ENCODE data around the gene NECTIN2.

- TF ChIP-seq, protein P1, sequence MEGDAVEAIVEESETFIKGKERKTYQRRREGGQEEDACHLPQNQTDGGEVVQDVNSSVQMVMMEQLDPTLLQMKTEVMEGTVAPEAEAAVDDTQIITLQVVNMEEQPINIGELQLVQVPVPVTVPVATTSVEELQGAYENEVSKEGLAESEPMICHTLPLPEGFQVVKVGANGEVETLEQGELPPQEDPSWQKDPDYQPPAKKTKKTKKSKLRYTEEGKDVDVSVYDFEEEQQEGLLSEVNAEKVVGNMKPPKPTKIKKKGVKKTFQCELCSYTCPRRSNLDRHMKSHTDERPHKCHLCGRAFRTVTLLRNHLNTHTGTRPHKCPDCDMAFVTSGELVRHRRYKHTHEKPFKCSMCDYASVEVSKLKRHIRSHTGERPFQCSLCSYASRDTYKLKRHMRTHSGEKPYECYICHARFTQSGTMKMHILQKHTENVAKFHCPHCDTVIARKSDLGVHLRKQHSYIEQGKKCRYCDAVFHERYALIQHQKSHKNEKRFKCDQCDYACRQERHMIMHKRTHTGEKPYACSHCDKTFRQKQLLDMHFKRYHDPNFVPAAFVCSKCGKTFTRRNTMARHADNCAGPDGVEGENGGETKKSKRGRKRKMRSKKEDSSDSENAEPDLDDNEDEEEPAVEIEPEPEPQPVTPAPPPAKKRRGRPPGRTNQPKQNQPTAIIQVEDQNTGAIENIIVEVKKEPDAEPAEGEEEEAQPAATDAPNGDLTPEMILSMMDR (conservative IDR thresholded peaks at IDR 0.05; ENCODE audit: low read length), result no peak
- TF ChIP-seq EZH2phosphoT487 (IDR thresholded peaks at IDR 0.05; ENCODE audit: borderline replicate concordance, low read depth, low read length), result no peak
Observed at GRCh38 chr19:44884566-44884965, 38.5 kb downstream of the NECTIN2 start.
